Glomerular endothelial cell (primary cell): ENCODE results near the gene TEC. TPM values are rescaled to one million over a fixed set of nuclear protein-coding genes. Genes with fewer than 3 reads are reported as not detected.

Experiments
- DNase-seq: peaks from one replicate; pipeline ENCODE4 v3.0.0-alpha.2; 2011; ENCODE audit warnings: low read depth, low spot score; ENCODE audit errors: extremely low read depth
- total RNA-seq: library from RNA; depleted of rRNA; stranded (reverse); fragments of >200 nt; gene quantifications from 2 replicates; pipeline ENCODE4 v1.2.3, GENCODE V29; 2015

TEC gene
- total RNA-seq, 1 donor from 2014 or later, result 0.29 TPM

- DNase-seq, result no peak
These were observed 140.2 kb downstream of the TEC start for GRCh38 chr4:48129307-48130014.

GRCh38 chr4:48127682-48128404 is 141.8 kb downstream of the TEC start:
- DNase-seq, result peak; percentile 72

- no peak for DNase-seq
These were observed 142.4 kb downstream of the TEC start for GRCh38 chr4:48127231-48127630.

GRCh38 chr4:48126621-48127020 is 143.0 kb downstream of the TEC start:
- DNase-seq, result no peak

GRCh38 chr4:48124870-48125269 is 144.8 kb downstream of the TEC start:
- no peak for DNase-seq

GRCh38 chr4:48122756-48123155 is 146.9 kb downstream of the TEC start:
- no peak for DNase-seq

GRCh38 chr4:48121180-48121579 is 148.5 kb downstream of the TEC start:
- no peak for DNase-seq

- DNase-seq, result no peak
These were observed 149.5 kb downstream of the TEC start for GRCh38 chr4:48120132-48120531.

- DNase-seq, result no peak
These were observed 150.0 kb downstream of the TEC start for GRCh38 chr4:48119646-48120045.

- DNase-seq, result no peak
These were observed 151.6 kb downstream of the TEC start for GRCh38 chr4:48118081-48118480.

- DNase-seq, result no peak
These were observed 153.1 kb downstream of the TEC start for GRCh38 chr4:48116582-48116981.

- no peak for DNase-seq
These were observed 155.2 kb downstream of the TEC start for GRCh38 chr4:48114412-48114811.

GRCh38 chr4:48112017-48112667 is 157.5 kb downstream of the TEC start:
- no peak for DNase-seq

GRCh38 chr4:48110452-48110978 is 159.1 kb downstream of the TEC start:
- DNase-seq, result no peak

- no peak for DNase-seq
These were observed 160.0 kb downstream of the TEC start for GRCh38 chr4:48109413-48110263.

- no peak for DNase-seq
These were observed 161.1 kb downstream of the TEC start for GRCh38 chr4:48108309-48109073.

GRCh38 chr4:48105230-48105629 is 164.4 kb downstream of the TEC start:
- no peak for DNase-seq

GRCh38 chr4:48103483-48104139 is 166.0 kb downstream of the TEC start:
- no peak for DNase-seq

- DNase-seq, result no peak
These were observed 167.3 kb downstream of the TEC start for GRCh38 chr4:48102303-48102702.
